Ovary (tissue), 3 donors: ENCODE measurements around the gene PIGC.

Experiments used
- POLR2A ChIP-seq: fragments of 450-650 bp; IDR thresholded peaks from one replicate; pipeline ENCODE4 v1.6.1; 2017; ENCODE audit warnings: antibody characterized with exemption, mild to moderate bottlenecking, moderate library complexity
- TF ChIP-seq, protein P1 (sequence below), 3 donors: fragments of 450-650 bp in 2 of 3; fragments of 200-600 bp in 1 of 3; IDR thresholded peaks; one replicate each; pipeline versions ENCODE4 v1.5.1 to v1.8.0; 2016 to 2022; ENCODE audit warnings: antibody characterized with exemption in 3 of 3, mild to moderate bottlenecking in 1 of 3
- donor health status: DM: no; HTN: no; CAD: no.

DNA sequence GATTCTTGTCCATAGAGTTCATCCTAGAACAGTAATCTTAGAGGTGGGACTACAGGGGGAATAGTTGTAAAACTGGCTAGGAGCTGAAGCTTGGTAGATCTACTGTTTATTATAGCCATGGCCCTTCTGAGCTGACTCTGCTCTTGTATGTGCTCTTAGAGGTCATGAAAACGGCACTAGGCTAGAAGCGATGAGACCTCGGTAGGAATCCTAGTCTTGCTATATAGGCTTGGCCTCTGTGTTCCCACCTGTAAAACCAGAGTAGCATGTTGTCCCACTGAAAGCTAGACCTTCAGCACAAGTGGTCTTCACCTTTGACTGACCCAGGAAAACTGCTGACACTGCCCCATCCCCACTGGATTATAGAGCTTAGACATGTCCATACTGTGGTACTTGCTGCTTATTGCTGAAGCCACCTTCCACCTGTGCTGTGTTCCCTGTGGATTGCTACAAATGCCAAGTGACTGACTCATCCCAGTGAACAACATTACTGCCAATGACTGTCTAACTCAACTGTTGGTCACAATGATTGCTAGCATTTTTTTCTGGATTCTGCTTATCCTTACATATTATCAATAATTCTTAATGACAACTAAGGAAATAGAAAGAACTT lies 23.0 kb upstream of the PIGC start:
- TF ChIP-seq, protein P1, sequence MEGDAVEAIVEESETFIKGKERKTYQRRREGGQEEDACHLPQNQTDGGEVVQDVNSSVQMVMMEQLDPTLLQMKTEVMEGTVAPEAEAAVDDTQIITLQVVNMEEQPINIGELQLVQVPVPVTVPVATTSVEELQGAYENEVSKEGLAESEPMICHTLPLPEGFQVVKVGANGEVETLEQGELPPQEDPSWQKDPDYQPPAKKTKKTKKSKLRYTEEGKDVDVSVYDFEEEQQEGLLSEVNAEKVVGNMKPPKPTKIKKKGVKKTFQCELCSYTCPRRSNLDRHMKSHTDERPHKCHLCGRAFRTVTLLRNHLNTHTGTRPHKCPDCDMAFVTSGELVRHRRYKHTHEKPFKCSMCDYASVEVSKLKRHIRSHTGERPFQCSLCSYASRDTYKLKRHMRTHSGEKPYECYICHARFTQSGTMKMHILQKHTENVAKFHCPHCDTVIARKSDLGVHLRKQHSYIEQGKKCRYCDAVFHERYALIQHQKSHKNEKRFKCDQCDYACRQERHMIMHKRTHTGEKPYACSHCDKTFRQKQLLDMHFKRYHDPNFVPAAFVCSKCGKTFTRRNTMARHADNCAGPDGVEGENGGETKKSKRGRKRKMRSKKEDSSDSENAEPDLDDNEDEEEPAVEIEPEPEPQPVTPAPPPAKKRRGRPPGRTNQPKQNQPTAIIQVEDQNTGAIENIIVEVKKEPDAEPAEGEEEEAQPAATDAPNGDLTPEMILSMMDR (IDR thresholded peaks at IDR 0.05), result no peak
- TF ChIP-seq POLR2A, result no peak
